Activated T-cell treated with anti-CD3 and anti-CD28 coated beads for 4 hours (primary cell): ENCODE results near the gene NAT16.
"Not testable (repeated sequence)": the region's sequence is repeated elsewhere in the genome, so short reads cannot be mapped to it uniquely, and the experiment has no call there.

Source experiments
- DNase-seq: peaks from one replicate; pipeline ENCODE4 v3.0.0-alpha.2; 2020

NAT16 gene

GRCh38 chr7:101156866-101157589 lies 23.1 kb downstream of the NAT16 start:
- no peak for DNase-seq

- no peak for DNase-seq
Measured at GRCh38 chr7:101156277-101156676, 23.8 kb downstream of the NAT16 start.

- DNase-seq: no peak
Measured at GRCh38 chr7:101155303-101155702, 24.8 kb downstream of the NAT16 start.

GRCh38 chr7:101154693-101155102 lies 25.4 kb downstream of the NAT16 start:
- no peak for DNase-seq

GRCh38 chr7:101153969-101154692 lies 26.0 kb downstream of the NAT16 start, which contains the start of gene AP1S1:
Gene AP1S1 (plus strand): TSS chr7:101154476. CDS start chr7:101154515, 39 bp downstream.
- peak; percentile 91 for DNase-seq

GRCh38 chr7:101151908-101152651 lies 28.0 kb downstream of the NAT16 start:
- DNase-seq: no peak

- no peak for DNase-seq
Measured at GRCh38 chr7:101140746-101141382, 39.2 kb downstream of the NAT16 start.

GRCh38 chr7:101140339-101140699 lies 39.8 kb downstream of the NAT16 start:
- no peak for DNase-seq

- peak; percentile 83 for DNase-seq
Measured at GRCh38 chr7:101138213-101138870, 41.8 kb downstream of the NAT16 start.

- DNase-seq: no peak
Measured at GRCh38 chr7:101137651-101138212, 42.4 kb downstream of the NAT16 start.

- DNase-seq: no peak
Measured at GRCh38 chr7:101134399-101134980, 45.6 kb downstream of the NAT16 start.

- DNase-seq: no peak
Measured at GRCh38 chr7:101133621-101134398, 46.3 kb downstream of the NAT16 start.

- DNase-seq: not testable (repeated sequence)
Measured at GRCh38 chr7:101132626-101133600, 47.2 kb downstream of the NAT16 start.

- no peak for DNase-seq
Measured at GRCh38 chr7:101129603-101130117, 50.4 kb downstream of the NAT16 start.

- no peak for DNase-seq
Measured at GRCh38 chr7:101128040-101128834, 51.9 kb downstream of the NAT16 start.

- no peak for DNase-seq
Measured at GRCh38 chr7:101127460-101128039, 52.5 kb downstream of the NAT16 start.

GRCh38 chr7:101126651-101127459 lies 53.2 kb downstream of the NAT16 start, which contains the start of gene SERPINE1:
Gene SERPINE1 (plus strand): TSS chr7:101127104. CDS start chr7:101128394, 1,290 bp downstream.
- peak; percentile 28 for DNase-seq
